Activated naive CD8-positive, alpha-beta T cell treated with anti-CD3 and anti-CD28 coated beads, Interleukin-2, amount 50 U/mL, for 16 hours (primary cell): ENCODE data around the gene SPI1.
"Not testable (repeated sequence)": the region's sequence is repeated elsewhere in the genome, so short reads cannot be mapped to it uniquely, and the experiment has no call there.

Source experiments
- DNase-seq: peaks from one replicate; pipeline ENCODE4 v3.0.0-alpha.2; 2020; ENCODE audit warnings: low read depth, low spot score

Gene SPI1

DNA sequence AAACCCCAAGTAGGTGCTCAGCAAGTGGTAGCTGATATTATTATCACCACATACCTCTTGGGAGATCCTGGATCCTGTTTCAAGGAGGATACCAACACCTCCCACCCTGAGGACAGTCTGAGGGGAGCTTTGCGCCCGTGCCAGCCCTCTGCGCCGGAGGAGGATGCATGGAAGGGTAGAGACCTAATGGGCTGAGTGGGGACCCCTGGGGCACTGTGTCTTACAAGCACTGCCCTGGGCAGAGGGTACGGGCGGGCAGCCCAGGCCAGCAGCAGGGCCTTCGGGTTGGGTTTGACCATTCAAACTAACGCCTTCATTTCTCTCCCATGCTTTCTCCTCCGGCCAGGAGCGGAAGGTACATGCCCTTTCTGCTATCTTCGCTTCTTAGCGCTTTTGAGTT is 52.1 kb downstream of the SPI1 start:
- DNase-seq: no peak

GRCh38 chr11:47325271-47326041 is 52.9 kb downstream of the SPI1 start:
- DNase-seq: no peak

- DNase-seq: no peak
These were observed 53.8 kb downstream of the SPI1 start for GRCh38 chr11:47324520-47324919.

DNA sequence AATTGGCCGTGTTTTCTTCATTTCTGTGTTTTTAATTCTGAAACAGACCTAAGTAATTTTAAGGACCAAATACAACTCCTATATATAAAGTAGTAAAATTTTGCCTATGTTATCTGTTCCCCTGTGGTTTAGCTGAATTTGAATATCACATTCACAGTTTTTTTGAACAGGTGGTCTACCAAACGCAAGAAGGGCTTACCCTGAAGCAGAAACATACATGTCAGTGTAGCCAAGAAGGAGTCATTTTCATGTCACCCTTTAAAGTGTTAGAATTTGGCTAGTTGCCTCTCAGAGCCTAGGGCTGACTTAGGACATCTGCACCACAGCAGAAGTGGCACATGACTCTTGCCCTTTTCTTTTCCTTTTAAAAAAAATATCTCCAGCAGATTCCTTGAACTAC is 60.2 kb downstream of the SPI1 start:
- no peak for DNase-seq

DNA sequence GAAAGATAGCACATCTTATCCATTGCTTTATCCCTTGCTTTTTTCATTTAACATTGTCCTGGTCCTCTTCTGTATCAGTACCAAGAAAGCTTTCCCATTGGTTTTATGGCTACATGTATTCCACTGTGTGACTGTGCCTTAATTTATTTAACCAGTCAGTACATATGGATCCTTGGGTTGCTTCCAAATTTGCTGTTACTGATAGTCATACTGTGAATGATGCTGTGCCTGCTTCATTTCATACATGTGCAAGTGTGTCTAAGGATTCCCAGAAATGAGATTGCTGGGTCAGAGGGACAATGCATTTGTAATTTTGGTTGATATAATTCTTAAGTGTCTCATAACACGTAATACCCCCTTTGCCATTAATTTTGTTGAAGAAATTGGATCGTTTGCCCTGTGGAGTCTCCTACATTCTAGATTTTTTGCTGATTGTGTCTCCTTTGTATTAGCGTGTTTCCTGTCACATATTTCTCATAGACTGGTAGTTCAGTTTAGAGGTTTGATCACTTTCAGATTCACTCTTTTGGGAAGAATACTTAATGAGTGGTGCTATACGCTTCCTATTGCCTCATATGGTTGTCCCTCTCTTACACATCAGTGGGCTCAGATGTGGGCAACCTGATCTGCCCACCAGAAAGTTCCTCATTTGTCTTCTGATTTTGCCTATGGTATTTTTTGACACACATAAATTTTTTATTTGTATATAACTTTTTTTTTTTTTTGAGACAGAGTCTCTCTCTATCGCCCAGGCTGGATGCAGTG is 61.1 kb downstream of the SPI1 start:
- DNase-seq: no peak

DNA sequence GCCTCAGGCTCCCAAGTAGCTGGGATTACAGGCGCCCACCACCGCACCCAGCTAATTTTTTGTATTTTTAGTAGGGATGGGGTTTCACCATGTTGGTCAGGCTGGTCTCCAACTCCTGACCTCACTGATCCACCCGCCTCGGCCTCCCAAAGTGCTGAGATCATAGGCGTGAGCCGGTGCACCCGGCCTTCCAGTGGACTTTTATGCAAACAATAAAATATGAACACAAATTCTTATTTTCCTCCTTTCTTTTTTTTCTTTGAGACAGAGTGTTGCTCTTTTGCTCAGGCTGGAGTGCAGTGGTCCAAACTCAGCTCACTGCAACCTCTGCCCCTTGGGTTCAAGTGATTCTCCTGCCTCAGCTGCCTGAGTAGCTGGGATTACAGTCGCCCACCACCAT is 61.8 kb downstream of the SPI1 start:
- not testable (repeated sequence) for DNase-seq

GRCh38 chr11:47314992-47315391 is 63.4 kb downstream of the SPI1 start:
- DNase-seq: no peak

GRCh38 chr11:47308050-47308823 is 70.1 kb downstream of the SPI1 start:
- no peak for DNase-seq

GRCh38 chr11:47306484-47306844 is 71.9 kb downstream of the SPI1 start:
- no peak for DNase-seq

GRCh38 chr11:47305734-47306483 is 72.4 kb downstream of the SPI1 start:
- DNase-seq: no peak
